OCI-M1 (cell line): ENCODE data around the gene DMWD.
A peak's percentile ranks its signal among the peaks of the same experiment; 100 is the strongest.

Experiments
- DNase-seq: peaks from one replicate; lab custom pipeline; 2025; lab: John Stamatoyannopoulos, UW

Gene DMWD

DNA sequence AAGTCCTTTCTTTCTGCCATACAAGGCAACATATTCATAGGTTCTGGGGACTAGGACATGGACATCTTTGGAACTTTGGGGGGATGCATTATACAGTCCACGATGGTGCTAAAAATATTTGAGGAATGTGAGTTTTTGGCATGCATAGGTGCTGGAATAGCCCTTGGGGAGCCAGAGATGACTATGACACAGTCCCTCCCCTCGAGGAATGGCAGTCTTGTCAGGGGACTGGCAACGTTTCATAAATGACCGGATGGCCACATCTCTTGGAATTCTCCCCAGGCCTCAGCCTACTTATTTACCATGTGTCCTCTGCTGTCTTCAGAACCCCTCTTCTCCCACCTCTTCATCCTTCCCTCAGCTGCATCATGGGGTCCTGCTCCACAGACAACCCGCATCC is 45.8 kb downstream of the DMWD start:
- no peak for DNase-seq

DNA sequence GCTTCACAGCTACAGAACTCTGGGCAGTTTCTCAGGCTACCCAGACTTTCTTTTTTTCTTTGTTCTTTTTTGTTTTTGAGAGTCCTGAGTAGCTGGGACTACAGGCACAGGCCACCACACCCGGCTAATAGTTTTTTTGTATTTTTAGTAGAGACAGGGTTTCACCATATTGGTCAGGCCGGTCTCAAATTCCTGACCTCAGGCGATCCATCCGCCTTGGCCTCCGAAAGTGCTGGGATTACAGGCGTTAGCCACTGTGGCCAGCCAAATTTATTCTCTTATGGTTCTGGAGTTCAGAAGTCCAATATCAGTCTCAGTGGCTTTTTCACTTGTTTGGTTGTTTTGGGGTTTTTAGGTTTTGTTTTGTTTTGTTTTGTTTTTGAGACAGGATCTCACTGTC is 47.0 kb downstream of the DMWD start:
- DNase-seq, result no peak

DNA sequence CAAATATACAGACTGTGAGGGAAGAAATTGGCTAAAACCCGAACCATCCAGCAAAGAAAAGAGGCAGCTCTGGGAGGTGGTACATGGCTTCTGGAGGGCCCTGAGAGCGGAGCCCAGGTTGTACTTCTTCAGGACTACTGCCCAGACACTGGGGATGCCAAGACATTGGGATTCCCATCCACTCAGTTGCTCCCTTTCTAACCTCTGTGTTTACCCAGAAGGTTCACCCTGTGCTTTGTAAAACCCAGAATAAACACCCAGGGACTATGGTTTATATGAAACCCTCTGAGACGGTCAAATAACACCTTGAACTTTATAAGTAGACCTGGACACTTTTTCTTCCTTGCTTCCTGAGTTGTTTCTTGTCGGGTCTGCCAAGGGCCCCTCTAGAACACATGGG is 49.7 kb downstream of the DMWD start:
- no peak for DNase-seq

DNA sequence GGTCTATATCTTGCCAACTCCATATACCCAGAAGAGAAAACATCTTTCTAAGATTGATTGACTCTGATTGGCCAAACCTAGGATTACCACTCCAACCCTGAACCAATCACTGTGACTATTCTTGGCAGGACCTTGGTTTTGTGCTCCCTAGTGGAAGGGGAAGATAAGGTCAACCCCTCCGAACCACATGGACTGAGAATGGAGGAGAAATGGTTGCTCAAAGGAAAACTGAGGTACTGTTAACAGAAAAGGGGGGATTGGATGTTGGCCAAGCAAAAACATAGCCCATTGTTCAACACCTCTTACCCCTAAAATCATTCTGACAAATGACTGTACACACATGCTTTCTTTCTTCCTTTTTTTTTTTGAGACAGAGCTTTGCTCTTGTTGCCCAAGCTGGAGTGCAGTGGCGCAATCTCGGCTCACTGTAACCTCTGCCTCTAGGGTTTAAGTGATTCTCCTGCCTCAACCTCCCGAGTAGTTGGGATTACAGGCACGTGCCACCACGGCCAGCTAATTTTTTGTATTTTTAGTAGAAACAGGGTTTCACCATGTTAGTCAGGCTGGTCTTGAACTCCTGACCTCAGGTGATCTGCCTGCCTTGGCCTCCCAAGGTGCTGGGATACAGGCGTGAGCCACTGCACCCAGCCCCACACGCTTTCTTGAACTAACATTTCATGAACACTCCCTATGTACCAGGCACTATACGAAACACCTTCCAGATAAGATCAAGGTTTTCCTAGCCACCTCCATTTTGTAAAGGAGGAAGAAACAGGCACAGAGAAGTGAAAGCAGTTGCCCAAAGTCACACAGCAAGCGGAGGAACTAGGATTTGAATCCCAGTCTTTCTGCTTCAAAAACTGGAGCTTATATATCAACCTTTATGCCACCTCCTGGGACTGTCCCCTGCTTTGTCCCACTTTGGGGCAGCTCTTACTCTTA is 52.9 kb downstream of the DMWD start:
- peak; percentile 90 for DNase-seq

DNA sequence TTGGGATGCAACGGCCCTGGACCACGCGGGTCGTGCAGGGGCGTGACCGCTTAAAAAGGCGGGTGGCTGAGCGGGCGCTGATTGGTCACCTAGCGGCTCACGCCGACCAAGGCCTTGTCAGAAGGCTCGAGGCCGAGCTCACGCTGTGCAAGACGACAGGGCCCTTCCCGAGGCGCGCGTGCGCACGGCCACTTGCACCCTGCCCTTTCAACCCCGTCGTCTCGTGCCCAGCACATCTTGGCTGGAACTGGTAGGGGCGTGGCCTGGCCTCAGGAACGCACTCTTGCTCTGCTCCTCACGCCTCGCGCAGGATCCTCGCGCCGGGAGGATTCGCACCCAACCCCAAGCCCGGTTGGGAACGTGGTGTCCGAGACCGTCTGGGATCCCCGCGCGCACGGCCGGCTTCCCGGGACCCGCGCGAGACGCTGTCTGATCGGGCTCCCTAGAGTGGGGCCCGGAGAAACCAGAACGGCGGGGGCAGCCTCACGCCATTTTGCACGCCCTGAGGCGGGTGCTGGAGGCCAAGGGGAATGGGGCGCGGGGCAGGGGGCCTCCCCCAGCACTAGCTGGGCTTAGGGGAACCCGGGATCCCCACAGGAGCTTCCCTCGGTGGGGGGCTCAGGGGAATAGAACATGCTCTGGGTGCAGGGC is 59.4 kb downstream of the DMWD start, which contains the start of gene MEIOSIN:
Gene MEIOSIN (plus strand): TSS at position 280 of the 651 bp plus-strand sequence. CDS start 1,938 bp downstream, outside the sequence.
- DNase-seq, result no peak
